HEK293T (cell line): ENCODE measurements around the gene SPIRE1.

Source experiments
- CTCF ChIA-PET: fragments of 350-600 bp; formaldehyde crosslinking; extraction: SDS; loops from one replicate; lab custom pipeline; 2021; ENCODE audit warnings: antibody characterized with exemption, inconsistent platforms; lab: Yijun Ruan, JAX
- POLR2A ChIA-PET: fragments of 350-600 bp; formaldehyde crosslinking; extraction: SDS; loops from one replicate; lab custom pipeline; 2020; ENCODE audit warnings: antibody characterized with exemption, inconsistent platforms; lab: Yijun Ruan, JAX
- DNase-seq: peaks from one replicate; pipeline ENCODE4 v3.0.0; 2012; ENCODE audit warnings: mixed read lengths; ENCODE audit errors: extremely low spot score
- ARNT ChIP-seq: fragments of 450-650 bp; IDR thresholded peaks from 2 replicates; pipeline ENCODE4 v1.6.1; 2017; ENCODE audit warnings: mild to moderate bottlenecking
- BHLHE40 ChIP-seq: fragments of 450-650 bp; IDR thresholded peaks from 2 replicates; pipeline ENCODE4 v1.6.1; 2016; ENCODE audit warnings: mild to moderate bottlenecking, moderate library complexity, borderline replicate concordance
- CTBP1 ChIP-seq: fragments of 450-650 bp; IDR thresholded peaks from 2 replicates; pipeline ENCODE4 v1.6.1; 2016; ENCODE audit warnings: borderline replicate concordance
- ELF4 ChIP-seq: fragments of 450-650 bp; IDR thresholded peaks from 2 replicates; pipeline ENCODE4 v1.6.1; 2017; ENCODE audit warnings: antibody characterized with exemption
- FOXA1 ChIP-seq: fragments of 450-650 bp; IDR thresholded peaks from 2 replicates; pipeline ENCODE4 v1.6.1; 2016; ENCODE audit warnings: mild to moderate bottlenecking
- FOXK2 ChIP-seq: fragments of 450-650 bp; IDR thresholded peaks from 2 replicates; pipeline ENCODE4 v1.6.1; 2016; ENCODE audit warnings: mild to moderate bottlenecking
- FOXM1 ChIP-seq: fragments of 450-650 bp; IDR thresholded peaks from 2 replicates; pipeline ENCODE4 v1.6.1; 2017; ENCODE audit warnings: mild to moderate bottlenecking, borderline replicate concordance
- HDGF ChIP-seq: fragments of 450-650 bp; IDR thresholded peaks from 2 replicates; pipeline ENCODE4 v1.6.1; 2017; ENCODE audit warnings: antibody characterized with exemption, borderline replicate concordance
- L3MBTL2 ChIP-seq: fragments of 450-650 bp; conservative IDR thresholded peaks from 2 replicates; pipeline ENCODE4 v1.6.1; 2016; ENCODE audit warnings: mild to moderate bottlenecking
- LEF1 ChIP-seq: fragments of 450-650 bp; IDR thresholded peaks from 2 replicates; pipeline ENCODE4 v1.6.1; 2017; ENCODE audit warnings: mild to moderate bottlenecking, borderline replicate concordance
- NFRKB ChIP-seq: fragments of 450-650 bp; IDR thresholded peaks from 2 replicates; pipeline ENCODE4 v1.6.1; 2016; ENCODE audit warnings: mild to moderate bottlenecking, moderate library complexity
- SP1 ChIP-seq: fragments of 450-650 bp; IDR thresholded peaks from 2 replicates; pipeline ENCODE4 v1.6.1; 2017
- SUZ12 ChIP-seq: fragments of 450-650 bp; IDR thresholded peaks from 2 replicates; pipeline ENCODE4 v1.6.1; 2016; ENCODE audit warnings: mild to moderate bottlenecking
- TARDBP ChIP-seq: fragments of 450-650 bp; IDR thresholded peaks from 2 replicates; pipeline ENCODE4 v1.6.1; 2016
- ZNF384 ChIP-seq: fragments of 450-650 bp; IDR thresholded peaks from 2 replicates; pipeline ENCODE4 v1.6.1; 2016
- TF ChIP-seq, protein P1 (sequence below): fragments of 450-650 bp; IDR thresholded peaks from 2 replicates; pipeline ENCODE4 v1.6.1; 2016

SPIRE1 gene

DNA sequence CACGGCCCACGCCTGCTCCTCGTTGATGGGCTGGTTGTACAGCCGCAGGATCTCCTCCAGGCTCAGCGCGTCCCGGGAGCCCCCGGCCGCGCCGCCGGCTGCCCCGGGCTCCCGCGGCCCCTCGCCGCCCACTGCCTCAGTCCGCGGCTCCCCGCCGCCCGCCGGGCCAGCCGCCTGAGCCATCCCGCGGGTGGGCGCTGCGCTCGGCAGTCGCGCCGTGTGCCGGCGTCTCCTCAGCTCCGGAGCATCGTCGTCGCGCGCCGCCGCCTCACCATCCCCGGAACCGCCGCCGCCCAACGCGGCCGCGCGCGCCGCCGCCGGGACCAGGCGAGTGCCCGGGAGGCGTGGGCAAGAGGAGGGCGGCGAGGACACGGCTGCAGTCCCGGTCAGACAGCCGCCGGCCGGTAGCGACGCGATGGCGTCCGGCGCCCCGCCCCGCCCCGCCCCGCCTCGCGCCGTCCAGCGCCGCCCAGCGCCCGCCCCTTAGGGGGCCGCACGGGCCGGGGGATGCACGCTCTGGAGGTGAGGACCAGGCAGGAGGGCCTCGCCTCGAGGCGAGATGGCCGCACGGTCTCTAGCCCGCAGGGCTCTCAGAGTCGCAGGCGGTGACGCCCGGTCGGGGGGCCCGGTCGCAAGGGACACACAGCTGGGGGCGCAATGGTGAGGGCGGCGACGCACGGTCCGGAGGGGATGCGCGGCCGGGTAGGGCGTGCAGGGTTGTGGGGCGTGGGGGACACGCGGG lies at the start of gene SPIRE1:
TSS of gene SPIRE1 (minus strand) at position 424 of the 742 bp plus-strand sequence. CDS start at position 183, 241 bp downstream.
- DNase-seq = peak; percentile 52
- ChIA-PET POLR2A (no interaction called here), CTCF (no interaction called here)
- TF ChIP-seq TARDBP = no peak
- no peak for TF ChIP-seq FOXK2
- TF ChIP-seq ZNF384 = no peak
- no peak for TF ChIP-seq HDGF

DNA sequence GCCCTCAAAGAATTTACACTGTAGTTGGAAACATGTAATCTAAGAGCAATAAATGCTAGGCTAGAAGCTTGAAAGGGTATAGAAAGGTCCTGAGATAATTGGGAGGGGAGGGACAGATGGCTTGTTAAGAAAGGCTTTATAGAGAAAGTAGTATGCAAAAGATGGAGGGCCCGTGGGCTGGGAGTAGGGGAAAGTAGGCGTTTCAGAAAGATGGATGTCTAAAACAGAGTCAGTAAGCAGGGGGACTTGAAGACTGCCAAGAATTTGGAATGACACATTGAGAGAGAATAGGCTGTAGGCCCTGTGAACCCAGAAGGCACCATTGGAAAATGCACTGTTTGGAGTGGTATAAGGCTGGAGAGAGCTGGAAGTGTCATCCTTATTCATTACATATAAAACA lies 45.8 kb upstream of the SPIRE1 start:
- ChIA-PET CTCF (no interaction called here), POLR2A (no interaction called here)
- TF ChIP-seq NFRKB (no peak), FOXA1 (no peak), TARDBP (no peak)
- DNase-seq = peak; percentile 10

DNA sequence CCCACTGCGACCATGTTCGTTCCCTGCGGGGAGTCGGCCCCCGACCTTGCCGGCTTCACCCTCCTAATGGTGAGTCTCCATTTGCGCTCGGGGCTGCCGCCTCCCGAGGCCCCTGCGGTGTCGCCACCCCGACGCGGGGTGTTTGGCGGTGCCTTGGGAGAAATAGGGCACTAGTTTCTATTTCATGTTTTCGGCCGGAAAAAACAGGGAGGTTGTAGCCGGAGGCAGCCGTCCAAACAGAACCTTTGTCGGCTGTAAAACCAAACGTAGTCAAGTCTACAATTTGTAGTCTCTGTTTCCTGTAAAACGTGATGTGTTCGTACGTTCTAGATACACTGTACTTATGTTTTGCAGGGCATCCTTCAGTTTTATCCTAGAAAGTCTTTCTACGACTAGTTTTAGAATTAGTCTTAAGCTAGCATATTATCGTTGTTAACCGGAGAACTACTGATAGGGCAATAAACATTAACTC lies 45.2 kb upstream of the SPIRE1 start:
- no peak for DNase-seq
- TF ChIP-seq SUZ12 (no peak), FOXA1 (no peak), ZNF384 (no peak), FOXK2 (no peak), L3MBTL2 (no peak), NFRKB (no peak), SP1 (no peak), ELF4 (peak; percentile 25; the same call in 1 of the 2 replicates)
- ChIA-PET POLR2A (interaction anchor here (1.1 kb wide), 1 partner anchor 8 kb away, joined by 3 read pairs; no protein-coding TSS in a partner anchor), CTCF (no interaction called here)

DNA sequence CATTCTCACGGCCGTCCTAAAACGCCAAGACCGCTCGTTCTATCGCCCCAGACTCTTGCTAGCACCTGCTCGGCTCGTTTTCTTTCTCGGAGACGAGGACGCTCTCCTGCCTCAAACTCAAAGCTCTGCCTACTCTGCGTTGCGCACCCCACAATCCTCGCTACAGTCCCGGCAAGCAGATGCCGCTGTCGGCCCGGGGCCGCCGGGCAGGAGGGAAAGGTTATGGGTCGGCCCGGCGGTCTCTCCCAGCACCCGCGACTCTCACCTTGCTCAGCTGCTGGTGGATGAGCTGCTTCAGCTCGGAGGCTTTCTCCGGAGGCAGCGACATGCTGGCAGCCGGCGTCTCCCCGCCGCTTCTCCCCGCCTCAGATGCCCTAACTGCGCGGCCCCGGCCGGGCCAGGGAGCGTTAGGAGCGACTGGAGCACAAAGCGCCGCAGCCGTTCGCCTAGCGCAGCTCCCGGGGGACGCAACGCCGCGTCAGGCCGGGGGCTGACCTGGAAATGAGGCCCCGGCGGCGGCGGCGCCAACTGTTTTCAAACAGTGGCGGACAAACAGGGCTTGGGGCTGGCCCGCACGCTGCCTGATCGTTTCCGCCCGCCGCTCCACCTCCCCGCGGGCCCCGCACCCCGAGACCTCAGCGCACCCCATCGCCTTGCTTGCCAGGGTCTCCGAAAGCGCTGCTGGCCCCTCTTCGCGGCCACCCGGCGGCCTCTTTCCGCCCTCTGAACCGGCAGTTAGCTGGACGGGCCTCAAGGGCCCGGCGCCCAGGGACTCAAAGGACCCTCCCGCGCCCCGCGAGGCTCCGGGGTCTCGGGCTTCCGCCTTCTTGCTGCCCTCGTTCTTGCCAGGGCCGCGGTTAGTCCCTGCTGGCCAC lies 44.6 kb upstream of the SPIRE1 start, which contains the start of the genes CEP76 and PSMG2:
TSS of gene CEP76 (minus strand) at position 503 of the 875 bp plus-strand sequence. CDS start at position 328, 175 bp downstream.
TSS of gene PSMG2 (plus strand) at position 822 of the 875 bp plus-strand sequence. CDS start 66 bp downstream, outside the sequence.
- POLR2A ChIA-PET = interaction anchor here (1.1 to 1.2 kb wide), 2 partner anchors 9 to 325 kb away, joined by 3 to 4 read pairs; partner anchors contain the start of gene AFG3L2
- CTCF ChIA-PET = no interaction called here
- peak; percentile 78 for DNase-seq
- TF ChIP-seq FOXK2 = no peak
- TF ChIP-seq CTBP1 = no peak
- no peak; the same call in 1 of the 2 replicates for TF ChIP-seq L3MBTL2
- TF ChIP-seq, protein P1, sequence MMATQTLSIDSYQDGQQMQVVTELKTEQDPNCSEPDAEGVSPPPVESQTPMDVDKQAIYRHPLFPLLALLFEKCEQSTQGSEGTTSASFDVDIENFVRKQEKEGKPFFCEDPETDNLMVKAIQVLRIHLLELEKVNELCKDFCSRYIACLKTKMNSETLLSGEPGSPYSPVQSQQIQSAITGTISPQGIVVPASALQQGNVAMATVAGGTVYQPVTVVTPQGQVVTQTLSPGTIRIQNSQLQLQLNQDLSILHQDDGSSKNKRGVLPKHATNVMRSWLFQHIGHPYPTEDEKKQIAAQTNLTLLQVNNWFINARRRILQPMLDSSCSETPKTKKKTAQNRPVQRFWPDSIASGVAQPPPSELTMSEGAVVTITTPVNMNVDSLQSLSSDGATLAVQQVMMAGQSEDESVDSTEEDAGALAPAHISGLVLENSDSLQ = no peak
- no peak for TF ChIP-seq SUZ12
- no peak for TF ChIP-seq NFRKB
- no peak for TF ChIP-seq LEF1

DNA sequence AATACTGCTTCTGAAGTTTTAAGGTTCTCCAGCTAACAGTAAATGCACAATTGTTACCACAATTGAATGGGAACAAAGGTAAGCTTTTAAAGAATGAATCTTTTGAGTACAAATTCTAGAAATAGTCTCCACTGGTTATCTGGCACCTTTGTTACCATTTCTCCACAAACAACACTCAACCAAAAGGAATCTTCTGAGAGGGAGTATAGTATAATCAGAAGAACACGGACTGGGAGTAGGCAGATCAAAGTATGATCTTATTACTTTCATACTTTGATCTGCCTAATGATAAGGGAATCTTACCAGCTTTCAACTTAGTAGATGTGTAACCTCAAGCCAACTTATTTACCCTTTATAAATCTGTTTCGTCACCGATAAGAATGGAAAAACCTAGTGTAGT lies 43.3 kb upstream of the SPIRE1 start:
- TF ChIP-seq, protein P1 = no peak
- TF ChIP-seq NFRKB (no peak), LEF1 (no peak), TARDBP (no peak), BHLHE40 (no peak), FOXM1 (no peak), CTBP1 (no peak), L3MBTL2 (no peak)
- ChIA-PET POLR2A (interaction anchor here (0.8 kb wide), 1 partner anchor 324 kb away, joined by 3 read pairs; the partner anchor contains the start of gene AFG3L2), CTCF (no interaction called here)
- DNase-seq = no peak

DNA sequence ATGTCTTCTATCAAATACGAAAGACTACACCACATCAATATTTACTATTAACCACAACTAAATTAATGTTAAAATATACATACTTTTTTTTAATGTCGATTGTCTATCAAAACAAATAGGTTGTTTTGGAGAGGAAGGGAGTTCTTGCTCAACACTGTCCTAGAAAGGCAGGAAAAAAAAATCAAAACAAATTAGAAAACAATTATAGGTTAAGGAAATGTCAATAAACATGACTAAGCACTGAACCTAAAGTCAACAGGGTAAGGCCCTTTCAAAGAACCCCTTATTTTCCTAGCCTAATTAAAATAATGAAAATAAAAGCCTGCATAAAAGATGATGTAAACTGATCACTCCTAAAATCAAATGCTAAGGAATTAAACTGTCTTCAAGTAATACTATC lies 41.8 kb upstream of the SPIRE1 start:
- ChIA-PET POLR2A (no interaction called here), CTCF (no interaction called here)
- TF ChIP-seq, protein P1 = no peak
- no peak for TF ChIP-seq CTBP1
- no peak for TF ChIP-seq ELF4
- TF ChIP-seq SP1 = no peak
- no peak for TF ChIP-seq ARNT
- DNase-seq = no peak
